ENCODE results near the gene IGLL5.

The IGLL5 gene

DNA sequence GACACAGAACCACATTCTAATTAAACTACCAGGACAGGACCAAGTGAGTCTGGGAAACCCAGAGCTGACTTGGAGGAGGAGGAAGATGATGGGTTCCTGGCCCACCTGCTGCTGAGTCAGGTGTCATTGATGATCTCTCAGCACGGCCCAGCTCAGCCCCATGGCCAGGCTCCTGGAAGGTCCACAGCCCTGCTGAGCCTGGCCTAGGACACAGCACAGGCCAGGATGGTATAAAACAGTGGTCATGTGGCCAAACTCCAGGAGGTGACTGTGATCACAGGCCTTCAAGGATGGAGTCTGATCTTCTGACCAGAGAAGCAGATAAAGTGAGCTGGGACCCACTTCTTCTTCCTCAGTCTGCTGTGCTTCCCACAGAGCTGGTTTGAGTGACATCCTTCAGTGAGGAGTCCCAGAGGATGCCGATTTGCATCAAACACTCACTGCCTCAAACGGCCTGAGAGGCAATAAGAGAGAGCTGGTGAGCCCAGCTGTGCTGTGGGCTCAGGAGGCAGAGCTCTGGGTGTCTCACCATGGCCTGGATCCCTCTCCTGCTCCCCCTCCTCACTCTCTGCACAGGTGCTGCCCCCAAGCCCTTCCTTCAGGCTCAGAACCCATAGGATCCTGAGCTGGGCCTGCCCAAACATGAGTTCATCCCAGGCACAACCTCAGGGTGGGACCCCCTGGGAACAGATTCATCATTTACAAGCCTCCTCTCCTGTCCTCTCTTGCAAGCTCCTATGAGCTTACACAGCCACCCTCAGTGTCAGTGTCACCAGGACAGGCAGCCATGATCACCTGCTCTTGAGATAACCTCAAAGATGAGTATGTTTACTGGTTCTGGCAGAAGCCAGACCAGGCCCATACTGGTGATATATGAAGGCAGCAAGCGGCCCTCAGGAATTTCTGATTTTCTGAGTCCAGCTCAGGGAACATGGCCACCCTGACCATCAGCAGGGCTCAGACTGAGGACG lies 37.7 kb upstream of the IGLL5 start:
- Histone ChIP-seq H2AFZ (no peak overlapping the region), H3K4me3 (ENCODE audit: low read depth, low read length) (no peak overlapping the region), H3K4me2 (ENCODE audit: low read length) (no peak overlapping the region), H3K9me3 (ENCODE audit: control insufficient read depth, low read length) (no peaks in the 10 kb centered on the region), H3K27ac (no peak overlapping the region), H3K4me1 (no peaks in the 10 kb centered on the region), H3K9ac (no peak overlapping the region), H3K79me2 (no peaks in the 10 kb centered on the region), H3K27me3 (ENCODE audit: control insufficient read depth, insufficient read depth, low read length) (no peaks in the 10 kb centered on the region), H3K36me3 (ENCODE audit: control insufficient read depth, insufficient read depth, low read length) (no peaks in the 10 kb centered on the region)
- TF ChIP-seq, protein P1, sequence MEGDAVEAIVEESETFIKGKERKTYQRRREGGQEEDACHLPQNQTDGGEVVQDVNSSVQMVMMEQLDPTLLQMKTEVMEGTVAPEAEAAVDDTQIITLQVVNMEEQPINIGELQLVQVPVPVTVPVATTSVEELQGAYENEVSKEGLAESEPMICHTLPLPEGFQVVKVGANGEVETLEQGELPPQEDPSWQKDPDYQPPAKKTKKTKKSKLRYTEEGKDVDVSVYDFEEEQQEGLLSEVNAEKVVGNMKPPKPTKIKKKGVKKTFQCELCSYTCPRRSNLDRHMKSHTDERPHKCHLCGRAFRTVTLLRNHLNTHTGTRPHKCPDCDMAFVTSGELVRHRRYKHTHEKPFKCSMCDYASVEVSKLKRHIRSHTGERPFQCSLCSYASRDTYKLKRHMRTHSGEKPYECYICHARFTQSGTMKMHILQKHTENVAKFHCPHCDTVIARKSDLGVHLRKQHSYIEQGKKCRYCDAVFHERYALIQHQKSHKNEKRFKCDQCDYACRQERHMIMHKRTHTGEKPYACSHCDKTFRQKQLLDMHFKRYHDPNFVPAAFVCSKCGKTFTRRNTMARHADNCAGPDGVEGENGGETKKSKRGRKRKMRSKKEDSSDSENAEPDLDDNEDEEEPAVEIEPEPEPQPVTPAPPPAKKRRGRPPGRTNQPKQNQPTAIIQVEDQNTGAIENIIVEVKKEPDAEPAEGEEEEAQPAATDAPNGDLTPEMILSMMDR (IDR thresholded peaks at IDR 0.05), result no peak

- no peaks in the 10 kb centered on the region for H3K9me3 ChIP-seq (ENCODE audit: control insufficient read depth, low read length)
- H3K79me2 ChIP-seq, result no peaks in the 10 kb centered on the region
- no peak overlapping the region for H2AFZ ChIP-seq
- no peaks in the 10 kb centered on the region for H3K36me3 ChIP-seq (ENCODE audit: control insufficient read depth, insufficient read depth, low read length)
- TF ChIP-seq, protein P1 (IDR thresholded peaks at IDR 0.05), result no peak
- no peak overlapping the region for H3K27ac ChIP-seq
- H3K27me3 ChIP-seq (ENCODE audit: control insufficient read depth, insufficient read depth, low read length), result no peaks in the 10 kb centered on the region
- H3K4me1 ChIP-seq, result no peaks in the 10 kb centered on the region
- no peak overlapping the region for H3K4me2 ChIP-seq (ENCODE audit: low read length)
- H3K9ac ChIP-seq, result no peak overlapping the region
- H3K4me3 ChIP-seq (ENCODE audit: low read depth, low read length), result no peak overlapping the region
These were observed 35.6 kb upstream of the IGLL5 start for GRCh38 chr22:22851969-22852368.

DNA sequence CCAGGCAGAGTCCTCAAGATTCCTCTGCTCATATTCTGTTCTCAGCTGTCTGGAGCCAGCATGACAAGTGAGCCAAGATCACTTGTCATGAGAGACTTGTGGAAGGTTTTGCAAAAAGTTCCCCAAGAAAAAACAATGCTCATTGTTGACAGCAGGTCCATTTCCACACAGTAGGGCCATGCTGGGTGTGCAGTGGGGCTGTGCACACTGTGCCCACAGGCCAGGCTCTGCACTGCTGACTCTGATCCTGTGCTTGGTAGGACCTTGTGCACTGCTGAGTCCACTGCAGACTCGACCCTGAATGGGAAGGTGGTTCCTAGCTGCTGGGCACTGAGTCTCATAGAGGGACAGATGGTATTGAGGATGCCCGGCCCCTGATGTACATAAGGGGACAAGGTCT lies 33.9 kb upstream of the IGLL5 start:
- no peaks in the 10 kb centered on the region for H3K36me3 ChIP-seq (ENCODE audit: control insufficient read depth, insufficient read depth, low read length)
- no peaks in the 10 kb centered on the region for H3K9me3 ChIP-seq (ENCODE audit: control insufficient read depth, low read length)
- H3K27ac ChIP-seq, result no peak overlapping the region
- H3K4me3 ChIP-seq (ENCODE audit: low read depth, low read length), result no peak overlapping the region
- no peaks in the 10 kb centered on the region for H3K79me2 ChIP-seq
- TF ChIP-seq, protein P1 (IDR thresholded peaks at IDR 0.05), result no peak
- H3K4me1 ChIP-seq, result no peaks in the 10 kb centered on the region
- H3K27me3 ChIP-seq (ENCODE audit: control insufficient read depth, insufficient read depth, low read length), result no peaks in the 10 kb centered on the region
- H3K9ac ChIP-seq, result no peak overlapping the region
- no peak overlapping the region for H2AFZ ChIP-seq
- no peak overlapping the region for H3K4me2 ChIP-seq (ENCODE audit: low read length)

DNA sequence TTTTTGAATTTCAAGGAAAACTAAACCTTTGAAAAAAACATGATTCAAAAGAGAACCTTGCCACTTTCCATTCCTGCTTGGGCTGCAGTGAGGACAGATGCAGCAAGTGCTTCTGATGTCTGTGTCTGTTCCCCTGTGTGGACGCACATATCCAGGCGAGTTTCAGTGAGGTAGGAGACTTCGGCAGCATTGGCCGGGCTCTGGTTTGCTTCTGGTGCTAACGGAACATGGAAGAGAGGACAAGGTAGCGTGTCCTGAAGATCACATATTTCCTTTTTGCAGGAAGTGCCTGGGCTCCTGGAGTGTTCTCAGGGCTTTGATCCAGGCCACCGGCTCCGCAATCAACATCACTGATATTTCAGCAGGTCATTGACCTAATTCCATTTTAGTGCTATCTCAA lies 33.1 kb upstream of the IGLL5 start:
- H3K4me2 ChIP-seq (ENCODE audit: low read length), result no peak overlapping the region
- TF ChIP-seq, protein P1 (IDR thresholded peaks at IDR 0.05), result no peak
- no peaks in the 10 kb centered on the region for H3K4me1 ChIP-seq
- no peak overlapping the region for H3K9ac ChIP-seq
- no peaks in the 10 kb centered on the region for H3K36me3 ChIP-seq (ENCODE audit: control insufficient read depth, insufficient read depth, low read length)
- no peaks in the 10 kb centered on the region for H3K27me3 ChIP-seq (ENCODE audit: control insufficient read depth, insufficient read depth, low read length)
- no peak overlapping the region for H3K27ac ChIP-seq
- H3K9me3 ChIP-seq (ENCODE audit: control insufficient read depth, low read length), result no peaks in the 10 kb centered on the region
- H2AFZ ChIP-seq, result no peak overlapping the region
- no peak overlapping the region for H3K4me3 ChIP-seq (ENCODE audit: low read depth, low read length)
- no peaks in the 10 kb centered on the region for H3K79me2 ChIP-seq

GRCh38 chr22:22855085-22855484 lies 32.5 kb upstream of the IGLL5 start:
- no peak overlapping the region for H3K4me3 ChIP-seq (ENCODE audit: low read depth, low read length)
- no peak overlapping the region for H3K4me2 ChIP-seq (ENCODE audit: low read length)
- H3K27me3 ChIP-seq (ENCODE audit: control insufficient read depth, insufficient read depth, low read length), result no peaks in the 10 kb centered on the region
- no peaks in the 10 kb centered on the region for H3K4me1 ChIP-seq
- no peaks in the 10 kb centered on the region for H3K36me3 ChIP-seq (ENCODE audit: control insufficient read depth, insufficient read depth, low read length)
- TF ChIP-seq, protein P1 (IDR thresholded peaks at IDR 0.05), result no peak
- H2AFZ ChIP-seq, result no peak overlapping the region
- H3K27ac ChIP-seq, result no peak overlapping the region
- no peaks in the 10 kb centered on the region for H3K9me3 ChIP-seq (ENCODE audit: control insufficient read depth, low read length)
- H3K9ac ChIP-seq, result no peak overlapping the region
- no peaks in the 10 kb centered on the region for H3K79me2 ChIP-seq

All from parathyroid adenoma (tissue), 2 donors.